H1 (cell line): ENCODE results near the gene MBOAT2. TPM values are rescaled to one million over a fixed set of nuclear protein-coding genes. Genes with fewer than 3 reads are reported as not detected.

Source experiments
- CTCF ChIA-PET: fragments of 300-600 bp; sonication (Branson Sonifier 250); formaldehyde crosslinking; loops from one replicate; lab custom pipeline; 2021; ENCODE audit not compliant: partially characterized antibody; lab: Charles Lee
- POLR2A ChIA-PET: fragments of 300-600 bp; sonication (Branson Sonifier 250); formaldehyde crosslinking; loops from one replicate; lab custom pipeline; 2021; ENCODE audit warnings: inconsistent platforms; ENCODE audit not compliant: partially characterized antibody; lab: Charles Lee
- DNase-seq, 2 experiments: peaks; one replicate each; pipeline versions ENCODE4 v3.0.0 to v3.0.0-alpha.2; 2010 to 2022; ENCODE audit warnings: low spot score in 2 of 2, low read depth in 1 of 2, mixed read lengths in 1 of 2
- FAIRE-seq: peaks from 2 replicates; lab custom pipeline; 2011; peaks lifted over from hg19 to GRCh38; lab: Jason Lieb, UNC
- H2AFZ ChIP-seq: 2 replicates; pipeline ENCODE4 v1.8.1; 2012; ENCODE audit warnings: low read length, inconsistent platforms
- H2AK5ac ChIP-seq: 2 replicates; pipeline ENCODE4 v1.6.1; 2013; ENCODE audit warnings: low read depth, low read length
- H2BK120ac ChIP-seq: replicated peaks from 2 replicates; pipeline ENCODE3; 2013; ENCODE audit warnings: low read depth, low read length, inconsistent platforms
- H2BK12ac ChIP-seq: 2 replicates; pipeline ENCODE4 v1.6.1; 2013; ENCODE audit warnings: low read depth, low read length
- H2BK15ac ChIP-seq: 2 replicates; pipeline ENCODE4 v1.6.1; 2013; ENCODE audit warnings: low read length
- H2BK20ac ChIP-seq: 2 replicates; pipeline ENCODE4 v1.6.1; 2013; ENCODE audit warnings: low read length
- H2BK5ac ChIP-seq: 2 replicates; pipeline ENCODE4 v1.6.1; 2013; ENCODE audit warnings: low read depth, low read length
- H3K14ac ChIP-seq: 2 replicates; pipeline ENCODE4 v1.6.1; 2013; ENCODE audit warnings: inconsistent platforms; ENCODE audit not compliant: insufficient read length
- H3K18ac ChIP-seq: 2 replicates; pipeline ENCODE4 v1.6.1; 2013; ENCODE audit warnings: low read length; ENCODE audit errors: extremely low read depth
- H3K23ac ChIP-seq: 2 replicates; pipeline ENCODE4 v1.6.1; 2013; ENCODE audit warnings: inconsistent platforms; ENCODE audit not compliant: insufficient read length
- H3K23me2 ChIP-seq: 2 replicates; pipeline ENCODE4 v1.6.1; 2013; ENCODE audit warnings: low read depth, low read length
- H3K27ac ChIP-seq: 2 replicates; pipeline ENCODE4 v1.6.1; 2011; ENCODE audit warnings: low read depth, low read length, inconsistent platforms
- H3K27me3 ChIP-seq, 4 experiments: replicated peaks in 1 of 4; 1 replicate in 1 of 4; 2 replicates in 3 of 4; pipeline versions ENCODE4 v1.6.1 to v1.8.1; 2011 to 2013; ENCODE audit warnings: low read length in 3 of 4, mild to moderate bottlenecking in 3 of 4, inconsistent platforms in 2 of 4, mixed read lengths in 2 of 4, moderate library complexity in 1 of 4; ENCODE audit not compliant: control insufficient read depth in 3 of 4, insufficient read depth in 3 of 4; ENCODE audit errors: extremely low read depth in 1 of 4
- H3K36me3 ChIP-seq, 4 experiments: 2 replicates each; pipeline versions ENCODE4 v1.6.1 to v1.8.1; 2011 to 2013; ENCODE audit warnings: mild to moderate bottlenecking in 4 of 4, low read length in 3 of 4, moderate library complexity in 2 of 4, control low read depth in 1 of 4, inconsistent platforms in 1 of 4; ENCODE audit not compliant: insufficient read depth in 4 of 4, control insufficient read depth in 2 of 4
- H3K4ac ChIP-seq: replicated peaks from 2 replicates; pipeline ENCODE3; 2013; ENCODE audit warnings: low read length, low read depth, mixed read lengths, inconsistent platforms; ENCODE audit not compliant: insufficient read length
- H3K4me1 ChIP-seq, 4 experiments: replicated peaks in 1 of 4; 1 replicate in 1 of 4; 2 replicates in 3 of 4; pipeline versions ENCODE4 v1.6.1 to v1.8.1; 2011 to 2013; ENCODE audit warnings: low read length in 3 of 4, inconsistent platforms in 2 of 4, mixed read lengths in 1 of 4; ENCODE audit not compliant: insufficient read depth in 4 of 4, control insufficient read depth in 3 of 4
- H3K4me2 ChIP-seq, 2 experiments: 2 replicates each; pipeline versions ENCODE4 v1.6.1 to v1.8.1; 2011 to 2013; ENCODE audit warnings: low read depth in 2 of 2, low read length in 2 of 2, control low read depth in 1 of 2, inconsistent platforms in 1 of 2, mild to moderate bottlenecking in 1 of 2; ENCODE audit not compliant: insufficient read depth in 1 of 2
- H3K4me3 ChIP-seq, 4 experiments: fragments of 200-600, 300-600 bp in 1 of 4; sonication (generic), shearing (Covaris generic), sonication (Bioruptor Twin) in 1 of 4; 2 replicates each; pipeline versions ENCODE4 v1.5.1 to v1.8.1; 2011 to 2016; ENCODE audit warnings: low read length in 4 of 4, low read depth in 3 of 4, control low read depth in 2 of 4, inconsistent platforms in 2 of 4, mild to moderate bottlenecking in 2 of 4, mixed read lengths in 1 of 4, moderate library complexity in 1 of 4; ENCODE audit not compliant: insufficient read depth in 2 of 4; ENCODE audit errors: extremely low read depth in 1 of 4
- H3K56ac ChIP-seq: replicated peaks from 2 replicates; pipeline ENCODE3; 2013; ENCODE audit warnings: low read depth, mild to moderate bottlenecking, mixed read lengths, low read length, inconsistent platforms; ENCODE audit not compliant: insufficient read length
- H3K79me1 ChIP-seq: 2 replicates; pipeline ENCODE4 v1.6.1; 2013; ENCODE audit warnings: low read depth, low read length, control low read depth
- H3K79me2 ChIP-seq, 2 experiments: 2 replicates each; pipeline versions ENCODE4 v1.6.1 to v1.8.1; 2012 to 2013; ENCODE audit warnings: low read length in 2 of 2, mild to moderate bottlenecking in 2 of 2, inconsistent platforms in 1 of 2; ENCODE audit not compliant: insufficient read depth in 2 of 2, control insufficient read depth in 1 of 2
- H3K9ac ChIP-seq, 4 experiments: replicated peaks in 1 of 4; 1 replicate in 1 of 4; 2 replicates in 3 of 4; pipeline versions ENCODE4 v1.6.1 to v1.8.1; 2011 to 2013; ENCODE audit warnings: low read depth in 3 of 4, low read length in 3 of 4, control low read depth in 2 of 4, mild to moderate bottlenecking in 2 of 4, moderate library complexity in 2 of 4, inconsistent platforms in 1 of 4; ENCODE audit errors: extremely low read depth in 1 of 4
- H3K9me3 ChIP-seq, 2 experiments: 2 replicates each; pipeline versions ENCODE4 v1.6.1 to v1.8.1; 2012 to 2013; ENCODE audit warnings: mild to moderate bottlenecking in 2 of 2, moderate library complexity in 2 of 2, control low read depth in 1 of 2, inconsistent platforms in 1 of 2, low read depth in 1 of 2, low read length in 1 of 2, mixed read lengths in 1 of 2; ENCODE audit not compliant: insufficient read depth in 2 of 2
- H4K20me1 ChIP-seq, 2 experiments: replicated peaks in 1 of 2; 2 replicates each; pipeline versions ENCODE3 to v1.8.1; 2011 to 2013; ENCODE audit warnings: inconsistent platforms in 2 of 2, low read length in 2 of 2, mild to moderate bottlenecking in 1 of 2; ENCODE audit not compliant: insufficient read depth in 2 of 2, control insufficient read depth in 1 of 2
- H4K5ac ChIP-seq: 2 replicates; pipeline ENCODE4 v1.6.1; 2013; ENCODE audit warnings: low read length, low read depth, mixed read lengths, inconsistent platforms; ENCODE audit not compliant: insufficient read length
- H4K8ac ChIP-seq: 2 replicates; pipeline ENCODE4 v1.8.0; 2013; ENCODE audit warnings: mild to moderate bottlenecking, moderate library complexity, low read length, inconsistent platforms; ENCODE audit not compliant: insufficient read depth; ENCODE audit errors: extremely low read depth
- H4K91ac ChIP-seq: replicated peaks from 2 replicates; pipeline ENCODE3; 2013; ENCODE audit warnings: low read length, mixed read lengths, inconsistent platforms; ENCODE audit not compliant: insufficient read length
- ASH2L ChIP-seq: fragments of 200-600, 300-600 bp; sonication (generic); IDR thresholded peaks from one replicate; pipeline ENCODE4 v1.7.1; 2017; ENCODE audit warnings: low read length
- BACH1 ChIP-seq: IDR thresholded peaks from 2 replicates; pipeline ENCODE4 v1.6.1; 2012; ENCODE audit warnings: low read length, improper control_type of control experiment
- BCL11A ChIP-seq, 2 experiments: IDR thresholded peaks; one replicate each; pipeline ENCODE4 v1.6.1; 2011; ENCODE audit warnings: low read depth in 2 of 2, low read length in 2 of 2, mild to moderate bottlenecking in 2 of 2
- CBX8 ChIP-seq: fragments of 300-800, 300-1000 bp; sonication (generic); IDR thresholded peaks from 2 replicates; pipeline ENCODE4 v1.7.1; 2016; ENCODE audit warnings: low read depth, low read length, borderline replicate concordance
- EGR1 ChIP-seq: IDR thresholded peaks from 2 replicates; pipeline ENCODE4 v1.6.1; 2011; ENCODE audit warnings: low read depth, low read length, borderline replicate concordance
- PHF8 ChIP-seq: fragments of 200-600 bp; sonication (generic); conservative IDR thresholded peaks from 2 replicates; pipeline ENCODE4 v1.7.1; 2012; ENCODE audit warnings: low read depth, mild to moderate bottlenecking, inconsistent platforms, low read length, moderate library complexity
- RFX5 ChIP-seq: IDR thresholded peaks from 2 replicates; pipeline ENCODE4 v1.6.1; 2011; ENCODE audit warnings: low read depth, low read length, improper control_type of control experiment, borderline replicate concordance
- RNF2 ChIP-seq: fragments of 200-900, 300-1000 bp; sonication (generic); IDR thresholded peaks from 2 replicates; pipeline ENCODE4 v1.7.1; 2016; ENCODE audit warnings: borderline replicate concordance, low read depth, mild to moderate bottlenecking, antibody characterized with exemption, low read length; ENCODE audit not compliant: poor library complexity, severe bottlenecking; ENCODE audit errors: missing control alignments
- RXRA ChIP-seq: IDR thresholded peaks from 2 replicates; pipeline ENCODE4 v1.6.1; 2011; ENCODE audit warnings: low read depth, mild to moderate bottlenecking, low read length, moderate library complexity; ENCODE audit not compliant: insufficient read depth
- SIN3A ChIP-seq, 2 experiments: IDR thresholded peaks in 1 of 2; conservative IDR thresholded peaks in 1 of 2; 2 replicates each; pipeline ENCODE4 v1.6.1; 2011 to 2012; ENCODE audit warnings: low read length in 2 of 2, improper control_type of control experiment in 1 of 2, low read depth in 1 of 2, mild to moderate bottlenecking in 1 of 2
- SP2 ChIP-seq: IDR thresholded peaks from 2 replicates; pipeline ENCODE4 v1.6.1; 2012; ENCODE audit warnings: mild to moderate bottlenecking, low read length, inconsistent platforms
- TAF7 ChIP-seq: optimal IDR thresholded peaks from 2 replicates; pipeline ENCODE3; 2011; ENCODE audit warnings: low read depth, mild to moderate bottlenecking, inconsistent platforms, low read length, moderate library complexity, borderline replicate concordance
- WGBS, 2 experiments: shearing (Covaris generic) in 1 of 2; methylation state at CpG; one replicate each; pipeline versions ENCODE4 v1.1.6 to v1.1.7; 2013 to 2015; ENCODE audit warnings: low lambda C conversion rate in 2 of 2, mixed read lengths in 2 of 2, inconsistent platforms in 1 of 2, low coverage in 1 of 2, missing lambda C conversion rate in 1 of 2; ENCODE audit not compliant: insufficient replicate concordance in 2 of 2, insufficient coverage in 1 of 2, insufficient read length in 1 of 2; ENCODE audit errors: extremely low coverage in 1 of 2, missing lambda C conversion rate in 1 of 2; 5-methylcytosine and 5-hydroxymethylcytosine counted together
- polyA plus RNA-seq, 7 experiments: library from polyadenylated mRNA; depleted of rRNA in 3 of 7; stranded (reverse) in 5 of 7; unstranded in 2 of 7; fragments of >200 nt in 5 of 7; fragments of 200-250 nt in 2 of 7; gene quantifications; 1 replicate in 5 of 7; 2 replicates in 1 of 7; 4 replicates in 1 of 7; pipeline versions ENCODE4 v1.2.1 to v1.2.3, GENCODE V29; 2011 to 2013; ENCODE audit warnings: missing spikeins in 2 of 7, mixed read lengths in 2 of 7
- total RNA-seq: library from RNA; stranded (reverse); fragmentation: NEBNext Ultra II Directional; extraction: Animal tissue kit (Norgen Biotek cat#: 25700); gene quantifications from 2 replicates; pipeline ENCODE4 v1.2.1, GENCODE V29; 2021
- TF ChIP-seq, protein P1 (sequence below): IDR thresholded peaks from 2 replicates; pipeline ENCODE4 v1.6.1; 2011; ENCODE audit warnings: low read length, improper control_type of control experiment

The MBOAT2 gene
- total and polyA plus RNA-seq, 2 of the 8 experiments (the other 6 are each of a cell fraction or from before 2014, with no cell fraction given): 11.2 to 23.4 TPM

DNA sequence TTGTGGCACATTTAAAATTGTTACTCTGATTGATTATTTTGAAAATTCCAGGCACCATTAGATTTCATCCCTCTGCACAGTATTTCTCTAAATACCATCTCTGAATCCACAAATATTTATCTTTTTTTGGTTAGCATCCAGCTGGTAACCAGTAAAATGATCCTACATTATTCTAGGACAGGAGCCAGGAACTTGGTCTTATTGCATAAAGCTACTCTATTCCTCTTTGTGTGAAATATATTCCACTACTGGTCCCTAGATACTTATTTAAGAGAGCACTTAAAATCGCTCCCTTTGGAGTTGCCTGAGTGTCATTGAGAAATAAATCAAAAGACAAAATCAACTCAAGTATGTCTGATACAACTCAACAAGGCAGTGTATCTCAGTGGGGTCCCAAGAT lies 7.4 kb upstream of the MBOAT2 start:
- no peak overlapping the region for H3K9ac ChIP-seq
- no peak for TF ChIP-seq SIN3A (conservative IDR thresholded peaks at IDR 0.05 in 1 of 2, IDR thresholded peaks at IDR 0.05 in 1 of 2; ENCODE audit: low read depth in 1 of 2, low read length in 2 of 2)
- TF ChIP-seq, protein P1, sequence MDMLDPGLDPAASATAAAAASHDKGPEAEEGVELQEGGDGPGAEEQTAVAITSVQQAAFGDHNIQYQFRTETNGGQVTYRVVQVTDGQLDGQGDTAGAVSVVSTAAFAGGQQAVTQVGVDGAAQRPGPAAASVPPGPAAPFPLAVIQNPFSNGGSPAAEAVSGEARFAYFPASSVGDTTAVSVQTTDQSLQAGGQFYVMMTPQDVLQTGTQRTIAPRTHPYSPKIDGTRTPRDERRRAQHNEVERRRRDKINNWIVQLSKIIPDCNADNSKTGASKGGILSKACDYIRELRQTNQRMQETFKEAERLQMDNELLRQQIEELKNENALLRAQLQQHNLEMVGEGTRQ: no peak
- TF ChIP-seq BCL11A (IDR thresholded peaks at IDR 0.05; ENCODE audit: low read depth in 2 of 2, low read length in 2 of 2): no peak
- TF ChIP-seq SP2: no peak
- no peak for TF ChIP-seq EGR1
- TF ChIP-seq BACH1: no peak
- no peak for TF ChIP-seq TAF7
- TF ChIP-seq PHF8: no peak
- TF ChIP-seq RXRA: no peak
- no peak for TF ChIP-seq RFX5
- no peak for TF ChIP-seq CBX8
- TF ChIP-seq RNF2: no peak
- no peak for TF ChIP-seq ASH2L

More for the DNA sequence above, 7.4 kb upstream of the MBOAT2 start:
- no peaks in the 10 kb centered on the region for H4K20me1 ChIP-seq
- no peak overlapping the region for H2BK20ac ChIP-seq
- no peaks in the 10 kb centered on the region; a peak in 1 of 8 replicates for H3K36me3 ChIP-seq
- H3K4me2 ChIP-seq: no peak overlapping the region
- H3K79me2 ChIP-seq: no peaks in the 10 kb centered on the region
- H4K8ac ChIP-seq: no peak overlapping the region
- no peaks in the 10 kb centered on the region for H3K9me3 ChIP-seq
- DNase-seq: no peak
- H3K79me1 ChIP-seq: no peaks in the 10 kb centered on the region
- no peak overlapping the region for H2BK5ac ChIP-seq
- H3K14ac ChIP-seq: no peak overlapping the region
- no peak overlapping the region for H3K56ac ChIP-seq
- no peak overlapping the region for H3K23ac ChIP-seq
- no peak overlapping the region for H4K5ac ChIP-seq
- ChIA-PET CTCF (interaction anchor here (0.9 to 1.2 kb wide), 2 partner anchors 84 to 221 kb away, joined by 3 read pairs; no protein-coding TSS in a partner anchor), POLR2A (no interaction called here)
- no peak overlapping the region for H3K4ac ChIP-seq
- no peak overlapping the region for H2BK15ac ChIP-seq
- no peak overlapping the region for H2BK120ac ChIP-seq
- no peaks in the 10 kb centered on the region for H3K23me2 ChIP-seq
- 86% methylated on average over 1 of the region's 1 CpG; no CpG with 5 or more reads in 1 of the 2 experiments for WGBS, 2 experiments
- H3K18ac ChIP-seq: no peak overlapping the region
- no peak overlapping the region for H2AK5ac ChIP-seq
- no peaks in the 10 kb centered on the region for H3K27me3 ChIP-seq
- H3K27ac ChIP-seq: no peak overlapping the region
- H3K4me3 ChIP-seq: no peak overlapping the region
- no peak overlapping the region for H2BK12ac ChIP-seq
- no peak overlapping the region for H2AFZ ChIP-seq
- no peak for FAIRE-seq
- no peak overlapping the region for H4K91ac ChIP-seq
- no peaks in the 10 kb centered on the region for H3K4me1 ChIP-seq
